ENCODE measurements around the gene CAMKK1. TPM values are rescaled to one million over a fixed set of nuclear protein-coding genes. Genes with fewer than 3 reads are reported as not detected.

The CAMKK1 gene
- total RNA-seq = 10 to 100 TPM in 3 of 7 donors, 1 to 10 TPM in 4; 4.7 to 15.1 (median 9.8) TPM
- 1 to 10 TPM; 2.8 to 4.6 TPM for polyA plus RNA-seq
- long read RNA-seq, donor 1, partial matches to known transcripts = 52 of 60 reads
- long read RNA-seq, donor 1, other reads (novel, unspliced or antisense) = 8 of 60 reads
- long read RNA-seq, donor 2 = 0 reads
- long read RNA-seq, donor 3, partial matches to known transcripts = 3 of 7 reads
- long read RNA-seq, donor 3, other reads (novel, unspliced or antisense) = 1 of 7 reads

DNA sequence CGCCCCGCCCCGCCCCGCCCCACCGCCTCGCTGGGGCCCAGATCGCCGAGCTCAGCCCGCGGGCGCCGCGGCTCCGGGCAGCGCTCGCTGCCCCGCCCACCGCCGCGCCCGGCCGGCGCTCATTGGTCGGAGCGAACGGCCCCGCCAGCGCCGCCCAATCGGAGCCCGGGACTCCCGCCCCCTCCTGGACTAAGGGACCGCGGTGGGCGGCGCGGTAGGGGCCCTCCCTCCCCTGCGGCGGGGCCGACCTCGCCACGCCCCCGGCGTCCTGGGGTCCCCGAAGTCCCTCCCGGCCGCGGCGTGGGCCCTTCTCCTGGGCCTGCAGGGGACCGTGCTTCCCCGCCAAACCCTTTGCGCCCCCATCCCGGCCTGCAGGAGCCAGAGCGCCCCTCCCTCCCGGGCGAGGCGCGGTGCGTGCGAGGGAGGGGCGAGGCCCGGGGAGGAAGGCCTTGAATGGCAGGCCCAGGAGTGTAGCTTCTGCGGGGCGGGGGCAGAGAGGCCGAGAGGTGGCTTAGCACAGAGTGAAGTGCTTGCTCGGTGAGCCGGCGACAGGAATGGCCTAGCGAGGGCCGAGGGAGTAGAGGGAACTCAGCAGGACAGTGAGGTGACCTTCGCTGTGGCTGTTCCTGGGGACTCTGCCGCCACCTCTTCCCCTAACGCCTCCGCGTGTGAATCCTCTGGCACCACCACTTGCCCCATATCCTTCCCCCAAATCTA is at the start of gene CAMKK1:
TSS of gene CAMKK1 (minus strand) at position 51 of the 717 bp plus-strand sequence. CDS start 7,366 bp downstream, outside the sequence.
- intact Hi-C loops (cut with DNase I) = no loop called here
- peaks cover 25% of the 10 kb centered on the region for H3K4me1 ChIP-seq (ENCODE audit: insufficient read depth)
- peak within 1 kb of the TSS; percentile 66 to 71 for H3K27ac ChIP-seq
- no peaks in the 10 kb centered on the region for H3K27me3 ChIP-seq
- WGBS, 3 donors = 5 to 9% (median 8%) methylated on average over 33 to 75 of the region's 75 CpGs
- no peaks in the 10 kb centered on the region for H3K36me3 ChIP-seq
- DNase-seq = peak; percentile 82 to 89 (median 88)
- H3K9me3 ChIP-seq = no peaks in the 10 kb centered on the region
- TF ChIP-seq POLR2A (IDR thresholded peaks at IDR 0.05) = no peak
- TF ChIP-seq, protein P1, sequence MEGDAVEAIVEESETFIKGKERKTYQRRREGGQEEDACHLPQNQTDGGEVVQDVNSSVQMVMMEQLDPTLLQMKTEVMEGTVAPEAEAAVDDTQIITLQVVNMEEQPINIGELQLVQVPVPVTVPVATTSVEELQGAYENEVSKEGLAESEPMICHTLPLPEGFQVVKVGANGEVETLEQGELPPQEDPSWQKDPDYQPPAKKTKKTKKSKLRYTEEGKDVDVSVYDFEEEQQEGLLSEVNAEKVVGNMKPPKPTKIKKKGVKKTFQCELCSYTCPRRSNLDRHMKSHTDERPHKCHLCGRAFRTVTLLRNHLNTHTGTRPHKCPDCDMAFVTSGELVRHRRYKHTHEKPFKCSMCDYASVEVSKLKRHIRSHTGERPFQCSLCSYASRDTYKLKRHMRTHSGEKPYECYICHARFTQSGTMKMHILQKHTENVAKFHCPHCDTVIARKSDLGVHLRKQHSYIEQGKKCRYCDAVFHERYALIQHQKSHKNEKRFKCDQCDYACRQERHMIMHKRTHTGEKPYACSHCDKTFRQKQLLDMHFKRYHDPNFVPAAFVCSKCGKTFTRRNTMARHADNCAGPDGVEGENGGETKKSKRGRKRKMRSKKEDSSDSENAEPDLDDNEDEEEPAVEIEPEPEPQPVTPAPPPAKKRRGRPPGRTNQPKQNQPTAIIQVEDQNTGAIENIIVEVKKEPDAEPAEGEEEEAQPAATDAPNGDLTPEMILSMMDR (IDR thresholded peaks at IDR 0.05) = peak in 1 of 3 donors; percentile 38
- H3K4me3 ChIP-seq = peak within 1 kb of the TSS; percentile 81

DNA sequence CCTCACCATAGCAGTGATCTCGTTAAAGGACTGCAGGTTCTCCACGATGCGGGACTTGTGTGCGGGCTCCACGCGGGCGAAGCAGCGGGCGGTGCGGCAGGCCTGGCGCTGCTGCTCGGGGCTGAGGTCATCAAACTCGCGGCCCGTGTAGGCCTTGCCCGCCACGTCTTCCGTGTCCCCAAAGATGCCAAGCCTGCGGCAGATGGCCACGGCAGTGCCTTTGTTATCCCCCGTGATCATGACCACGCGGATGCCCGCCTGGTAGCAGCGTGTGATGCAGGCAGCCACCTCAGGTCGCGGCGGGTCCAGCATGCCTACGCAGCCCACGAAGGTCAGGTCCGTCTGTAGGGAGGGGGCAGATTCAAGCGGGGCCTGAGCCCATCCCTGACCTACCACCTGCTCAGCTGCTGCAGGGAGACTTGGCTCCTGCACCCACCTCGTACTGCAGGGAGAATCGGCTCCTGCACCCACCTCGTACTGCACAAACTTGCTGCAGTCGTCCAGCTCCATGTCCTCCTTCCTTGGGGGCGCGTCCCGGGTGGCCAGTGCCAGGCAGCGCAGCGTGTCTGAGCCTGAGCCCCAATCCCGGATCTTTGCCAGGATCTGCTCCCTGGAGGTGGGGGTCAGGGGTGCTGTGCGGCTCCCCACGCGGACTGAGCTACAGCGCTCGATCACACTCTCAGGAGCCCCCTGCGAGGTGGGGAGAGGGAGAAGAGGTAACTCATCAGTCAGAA is 48.3 kb upstream of the CAMKK1 start:
- DNase-seq = no peak
- no peaks in the 10 kb centered on the region for H3K9me3 ChIP-seq
- TF ChIP-seq, protein P1 (IDR thresholded peaks at IDR 0.05) = no peak
- no peak for TF ChIP-seq POLR2A (IDR thresholded peaks at IDR 0.05)
- no peak for TF ChIP-seq EP300 (IDR thresholded peaks at IDR 0.05)
- no peaks in the 10 kb centered on the region for H3K27me3 ChIP-seq
- no peak overlapping the region for H3K4me3 ChIP-seq
- no peak overlapping the region for H3K27ac ChIP-seq
- intact Hi-C loops (cut with DNase I) = no loop called here
- no peaks in the 10 kb centered on the region for H3K36me3 ChIP-seq
- peaks cover 4% of the 10 kb centered on the region for H3K4me1 ChIP-seq (ENCODE audit: insufficient read depth)
- 89 to 93% (median 91%) methylated on average over 47 to 48 of the region's 48 CpGs for WGBS, 3 donors

DNA sequence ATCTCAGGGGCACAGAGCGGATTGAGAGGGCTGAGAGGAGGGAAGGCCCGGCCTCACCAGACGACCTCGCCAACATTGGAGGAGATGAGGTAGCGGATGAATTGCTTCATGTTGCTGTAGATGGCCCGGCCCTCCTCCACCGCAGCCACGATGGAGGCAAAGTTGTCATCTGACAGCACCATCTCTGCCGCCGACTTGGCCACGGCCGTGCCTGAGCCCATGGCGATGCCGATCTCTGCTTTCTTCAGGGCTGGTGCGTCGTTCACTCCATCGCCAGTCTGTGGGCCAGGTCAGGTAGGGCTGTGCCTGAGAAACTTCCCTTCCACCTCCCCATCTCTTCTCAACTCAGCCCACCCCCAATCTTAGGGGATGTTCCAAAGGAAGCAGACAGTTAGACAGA is 44.5 kb upstream of the CAMKK1 start:
- no peak overlapping the region for H3K4me3 ChIP-seq
- no peaks in the 10 kb centered on the region for H3K9me3 ChIP-seq
- TF ChIP-seq POLR2A (IDR thresholded peaks at IDR 0.05) = no peak
- TF ChIP-seq EP300 (IDR thresholded peaks at IDR 0.05) = no peak
- TF ChIP-seq, protein P1 (IDR thresholded peaks at IDR 0.05) = no peak
- no peak overlapping the region for H3K27ac ChIP-seq
- H3K36me3 ChIP-seq = no peaks in the 10 kb centered on the region
- H3K4me1 ChIP-seq (ENCODE audit: insufficient read depth) = no peaks in the 10 kb centered on the region
- WGBS, 3 donors = 95 to 97% (median 95%) methylated on average over 17 of the region's 17 CpGs
- DNase-seq = no peak
- H3K27me3 ChIP-seq = no peaks in the 10 kb centered on the region
- intact Hi-C loops (cut with DNase I) = no loop called here

DNA sequence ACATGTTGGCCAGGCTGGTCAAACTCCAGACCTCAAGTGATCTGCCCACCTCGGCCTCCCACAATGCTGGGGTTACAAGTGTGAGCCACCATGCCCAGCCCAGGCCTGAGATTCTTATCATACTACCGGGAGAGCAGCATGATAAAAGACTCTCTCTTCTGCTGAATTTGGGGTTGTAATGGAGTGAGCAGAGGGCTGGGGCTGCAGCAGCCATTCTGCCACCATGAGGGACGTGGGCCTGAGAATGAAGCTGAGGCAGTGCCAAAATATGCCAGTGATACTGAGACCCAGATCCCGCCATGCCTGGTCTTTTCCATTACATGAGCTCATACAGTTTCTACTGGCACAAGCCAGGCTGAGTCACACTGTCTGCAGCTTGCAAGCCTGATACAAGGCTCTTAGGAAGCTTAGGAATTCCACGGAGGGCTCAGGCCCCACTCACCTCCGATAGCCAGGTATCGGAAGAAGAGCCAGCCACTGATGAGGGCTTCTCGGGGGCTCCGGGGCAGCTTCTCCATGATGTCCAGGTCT is 43.0 kb upstream of the CAMKK1 start:
- H3K36me3 ChIP-seq = no peaks in the 10 kb centered on the region
- no peaks in the 10 kb centered on the region for H3K27me3 ChIP-seq
- no peak overlapping the region for H3K4me3 ChIP-seq
- no peak for DNase-seq
- H3K27ac ChIP-seq = no peak overlapping the region
- no peaks in the 10 kb centered on the region for H3K9me3 ChIP-seq
- H3K4me1 ChIP-seq (ENCODE audit: insufficient read depth) = no peaks in the 10 kb centered on the region
- TF ChIP-seq EP300 (IDR thresholded peaks at IDR 0.05) = no peak
- TF ChIP-seq POLR2A (IDR thresholded peaks at IDR 0.05) = no peak
- TF ChIP-seq, protein P1 (IDR thresholded peaks at IDR 0.05) = no peak
- intact Hi-C loops (cut with DNase I) = no loop called here
- WGBS, 3 donors = 93 to 100% (median 95%) methylated on average over 9 of the region's 9 CpGs

Measured in ovary (tissue), 10 donors.